SK-N-SH treated with all-trans-retinoic acid at 6 μM for 48 hours (cell line): Measurements from ENCODE around the gene FBXW12.
"Not testable (repeated sequence)": the region's sequence is repeated elsewhere in the genome, so short reads cannot be mapped to it uniquely, and the experiment has no call there.

ENCODE experiments used
- OSR1 ChIP-seq: fragments of 250-450 bp; sonication (Bioruptor Pico); IDR thresholded peaks from 2 replicates; pipeline ENCODE4 v1.8.0; 2022; ENCODE audit warnings: moderate library complexity, mild to moderate bottlenecking, inconsistent platforms
- RARB ChIP-seq: fragments of 250-450 bp; sonication (Bioruptor Pico); IDR thresholded peaks from 2 replicates; pipeline ENCODE4 v1.8.0; 2021; ENCODE audit warnings: mild to moderate bottlenecking, moderate library complexity
- SNAI2 ChIP-seq: fragments of 250-450 bp; sonication (Bioruptor Pico); IDR thresholded peaks from 2 replicates; pipeline ENCODE4 v1.5.0; 2020; ENCODE audit warnings: mild to moderate bottlenecking, moderate library complexity
- TCF4 ChIP-seq: fragments of 250-450 bp; sonication (Bioruptor Pico); IDR thresholded peaks from 2 replicates; pipeline ENCODE4 v1.8.0; 2021; ENCODE audit warnings: mild to moderate bottlenecking, moderate library complexity, borderline replicate concordance
- ZNF8 ChIP-seq: fragments of 450-650 bp; formaldehyde crosslinking; IDR thresholded peaks from 2 replicates; pipeline ENCODE4 v1.5.0; 2020; ENCODE audit warnings: mild to moderate bottlenecking, moderate library complexity

DNA sequence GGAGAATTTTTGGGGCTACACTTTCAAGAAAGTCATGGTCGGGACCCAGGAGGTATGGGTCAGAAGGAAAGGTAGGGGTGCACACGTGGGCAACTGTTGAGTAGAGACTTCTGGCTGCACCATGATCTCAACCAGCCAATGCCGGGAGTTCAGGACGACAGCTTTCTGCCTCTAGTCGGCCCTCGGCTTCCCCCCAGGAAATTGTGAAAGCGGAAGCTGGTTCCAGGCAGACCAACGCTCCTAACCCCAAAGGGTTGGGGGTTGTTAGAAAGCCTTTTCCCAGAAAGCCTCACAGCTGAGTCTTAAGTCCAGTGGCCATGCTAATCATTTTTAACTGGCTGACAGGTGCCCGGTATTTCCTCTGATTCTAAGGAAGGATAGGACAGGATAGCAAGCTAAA is 36.7 kb upstream of the FBXW12 start:
- TF ChIP-seq SNAI2, RARB, OSR1, TCF4, ZNF8 (CRISPR knock-in tag): not testable (repeated sequence)
